MCF 10A (cell line): ENCODE measurements around the gene BRI3BP. TPM values are rescaled to one million over a fixed set of nuclear protein-coding genes. Genes with fewer than 3 reads are reported as not detected.

ENCODE experiments used
- BruUV-seq: library from RNA; stranded (reverse); fragments of 400-500 nt; replicated peaks from 2 replicates; lab custom pipeline; 2021; lab: Mats Ljungman, UMichigan
- CTCF ChIA-PET: fragments of 300-600 bp; sonication (Branson Sonifier 250); formaldehyde crosslinking; extraction: SDS; loops from one replicate; lab custom pipeline; 2021; ENCODE audit warnings: antibody characterized with exemption, inconsistent platforms; lab: Yijun Ruan, JAX
- POLR2A ChIA-PET: fragments of 300-600, 350-650 bp; sonication (Branson Sonifier 250); formaldehyde crosslinking; extraction: SDS; loops from one replicate; lab custom pipeline; 2020; ENCODE audit warnings: antibody characterized with exemption, inconsistent platforms; lab: Yijun Ruan, JAX
- DNase-seq: peaks from one replicate; pipeline ENCODE4 v3.0.0-alpha.2; 2018; ENCODE audit not compliant: unreplicated experiment
- H3K27ac Mint-ChIP-seq: one replicate; pipeline ENCODE4 v1.8.0; 2022; ENCODE audit warnings: mild to moderate bottlenecking, low read depth, mixed read lengths; ENCODE audit not compliant: unreplicated experiment
- H3K27me3 Mint-ChIP-seq: one replicate; pipeline ENCODE4 v1.8.0; 2022; ENCODE audit warnings: mixed read lengths; ENCODE audit not compliant: insufficient read depth, unreplicated experiment
- H3K36me3 Mint-ChIP-seq: one replicate; pipeline ENCODE4 v1.8.0; 2022; ENCODE audit warnings: mild to moderate bottlenecking, moderate library complexity, mixed read lengths; ENCODE audit not compliant: insufficient read depth, unreplicated experiment
- H3K4me1 Mint-ChIP-seq: one replicate; pipeline ENCODE4 v1.8.0; 2022; ENCODE audit warnings: mixed read lengths; ENCODE audit not compliant: insufficient read depth, unreplicated experiment
- H3K4me3 Mint-ChIP-seq: one replicate; pipeline ENCODE4 v1.8.0; 2022; ENCODE audit warnings: mild to moderate bottlenecking, moderate library complexity, mixed read lengths; ENCODE audit not compliant: unreplicated experiment
- H3K9me3 Mint-ChIP-seq: one replicate; pipeline ENCODE4 v1.8.0; 2022; ENCODE audit warnings: mixed read lengths; ENCODE audit not compliant: unreplicated experiment
- CTCF ChIP-seq: fragments of 200-600 bp; IDR thresholded peaks from one replicate; pipeline ENCODE4 v1.8.0; 2022; ENCODE audit warnings: antibody characterized with exemption, mild to moderate bottlenecking; ENCODE audit not compliant: unreplicated experiment
- intact Hi-C: fragments of 100-400 bp; cut with micrococcal nuclease; formaldehyde crosslinking; loops from 2 replicates; pipeline ENCODE4 v1.14.1; 2022
- total RNA-seq: library from RNA; stranded (reverse); gene quantifications from 2 replicates; pipeline ENCODE4 v1.2.3, GENCODE V29; 2022

BRI3BP gene
- total RNA-seq, 1 experiment from 2014 or later, result 11.9 TPM

- Mint-ChIP-seq H3K4me1 (no peaks in the 10 kb centered on the region), H3K4me3 (no peak overlapping the region), H3K9me3 (no peaks in the 10 kb centered on the region), H3K36me3 (peaks cover 5% of the 10 kb centered on the region), H3K27ac (no peak overlapping the region), H3K27me3 (no peaks in the 10 kb centered on the region)
- intact Hi-C loops, result no loop called here
- POLR2A ChIA-PET, result interaction anchor here (1.5 kb wide), 1 partner anchor 74 kb away, joined by 4 read pairs; no protein-coding TSS in a partner anchor
- no peak for DNase-seq
- TF ChIP-seq CTCF, result no peak
- CTCF ChIA-PET, result interaction anchor here (1.0 kb wide), 1 partner anchor 14 kb away, joined by 4 read pairs; no protein-coding TSS in a partner anchor
- no TSS peak for BruUV-seq
Measured at GRCh38 chr12:125006365-125006764, 12.9 kb downstream of the BRI3BP start.

GRCh38 chr12:125013816-125014442, 20.5 kb downstream of the BRI3BP start:
- no TSS peak for BruUV-seq
- no peak for DNase-seq
- ChIA-PET POLR2A (no interaction called here), CTCF (no interaction called here)
- intact Hi-C loops, result no loop called here
- Mint-ChIP-seq H3K4me3 (no peak overlapping the region), H3K36me3 (peaks cover 16% of the 10 kb centered on the region), H3K9me3 (no peaks in the 10 kb centered on the region), H3K27ac (peak overlapping the region; percentile 47), H3K27me3 (no peaks in the 10 kb centered on the region), H3K4me1 (no peaks in the 10 kb centered on the region)
- no peak for TF ChIP-seq CTCF

- H3K9me3 Mint-ChIP-seq, result no peaks in the 10 kb centered on the region
- H3K27me3 Mint-ChIP-seq, result no peaks in the 10 kb centered on the region
- intact Hi-C loops, result no loop called here
- peaks cover 21% of the 10 kb centered on the region for H3K36me3 Mint-ChIP-seq
- ChIA-PET POLR2A (no interaction called here), CTCF (interaction anchor here (0.6 kb wide), 1 partner anchor 21 kb away, joined by 3 read pairs; the partner anchor contains the start of gene BRI3BP)
- H3K4me1 Mint-ChIP-seq, result no peaks in the 10 kb centered on the region
- H3K4me3 Mint-ChIP-seq, result no peak overlapping the region
- peak overlapping the region; percentile 47 for H3K27ac Mint-ChIP-seq
- no peak for TF ChIP-seq CTCF
- DNase-seq, result no peak
- no TSS peak for BruUV-seq
Measured at GRCh38 chr12:125014526-125014925, 21.1 kb downstream of the BRI3BP start.

- BruUV-seq, result no TSS peak
- Mint-ChIP-seq H3K27me3 (no peaks in the 10 kb centered on the region), H3K36me3 (peaks cover 22% of the 10 kb centered on the region), H3K9me3 (no peaks in the 10 kb centered on the region), H3K27ac (no peak overlapping the region), H3K4me3 (no peak overlapping the region), H3K4me1 (no peaks in the 10 kb centered on the region)
- TF ChIP-seq CTCF, result no peak
- CTCF ChIA-PET, result no interaction called here
- POLR2A ChIA-PET, result no interaction called here
- intact Hi-C loops, result no loop called here
- DNase-seq, result no peak
Measured at GRCh38 chr12:125015680-125016310, 22.4 kb downstream of the BRI3BP start.
